IMR-90 (cell line): Measurements from ENCODE around the gene ZC3H4.

Experiments
- FOS ChIP-seq: fragments of 150-350 bp; IDR thresholded peaks from 2 replicates; pipeline ENCODE4 v1.6.1; 2016; ENCODE audit warnings: low read depth, low read length
- POLR2A ChIP-seq: IDR thresholded peaks from 2 replicates; pipeline ENCODE4 v1.6.1; 2012; ENCODE audit warnings: mild to moderate bottlenecking, low read depth, low read length
- TF ChIP-seq, protein P1 (sequence below): conservative IDR thresholded peaks from 2 replicates; pipeline ENCODE4 v1.5.1; 2012; ENCODE audit warnings: mild to moderate bottlenecking, low read depth, low read length, improper control_type of control experiment

DNA sequence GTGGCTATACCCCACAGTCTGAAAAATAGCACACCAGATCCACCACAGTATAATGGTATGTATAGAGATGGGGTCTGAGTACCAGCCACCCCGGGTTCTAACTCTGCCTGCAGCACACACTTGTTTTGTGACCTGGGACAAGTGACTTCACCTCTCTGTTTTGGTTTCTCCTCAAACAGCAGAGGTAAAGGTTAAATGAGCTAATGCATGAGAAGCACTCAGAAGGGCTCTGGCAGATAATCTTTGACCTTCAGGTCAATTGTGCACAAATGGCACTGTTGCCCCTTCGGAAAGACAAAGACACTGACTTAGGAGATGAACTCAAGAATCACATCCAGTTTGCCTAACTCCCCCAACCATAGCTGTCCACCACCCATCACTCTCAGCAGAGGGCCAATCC, 7.7 kb downstream of the ZC3H4 start:
- TF ChIP-seq FOS (no peak), POLR2A (no peak)
- TF ChIP-seq, protein P1, sequence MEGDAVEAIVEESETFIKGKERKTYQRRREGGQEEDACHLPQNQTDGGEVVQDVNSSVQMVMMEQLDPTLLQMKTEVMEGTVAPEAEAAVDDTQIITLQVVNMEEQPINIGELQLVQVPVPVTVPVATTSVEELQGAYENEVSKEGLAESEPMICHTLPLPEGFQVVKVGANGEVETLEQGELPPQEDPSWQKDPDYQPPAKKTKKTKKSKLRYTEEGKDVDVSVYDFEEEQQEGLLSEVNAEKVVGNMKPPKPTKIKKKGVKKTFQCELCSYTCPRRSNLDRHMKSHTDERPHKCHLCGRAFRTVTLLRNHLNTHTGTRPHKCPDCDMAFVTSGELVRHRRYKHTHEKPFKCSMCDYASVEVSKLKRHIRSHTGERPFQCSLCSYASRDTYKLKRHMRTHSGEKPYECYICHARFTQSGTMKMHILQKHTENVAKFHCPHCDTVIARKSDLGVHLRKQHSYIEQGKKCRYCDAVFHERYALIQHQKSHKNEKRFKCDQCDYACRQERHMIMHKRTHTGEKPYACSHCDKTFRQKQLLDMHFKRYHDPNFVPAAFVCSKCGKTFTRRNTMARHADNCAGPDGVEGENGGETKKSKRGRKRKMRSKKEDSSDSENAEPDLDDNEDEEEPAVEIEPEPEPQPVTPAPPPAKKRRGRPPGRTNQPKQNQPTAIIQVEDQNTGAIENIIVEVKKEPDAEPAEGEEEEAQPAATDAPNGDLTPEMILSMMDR, result no peak
